Skin of body (tissue), 2 donors: ENCODE data around the gene FAM222A. TPM values are rescaled to one million over a fixed set of nuclear protein-coding genes. Genes with fewer than 3 reads are reported as not detected.
A peak's percentile ranks its signal among the peaks of the same experiment; 100 is the strongest.

Experiments used
- DNase-seq: peaks from one replicate; lab custom pipeline; 2025; lab: John Stamatoyannopoulos, UW
- total RNA-seq: library from RNA; depleted of rRNA; stranded (reverse); fragments of >200 nt; gene quantifications from one replicate; pipeline ENCODE4 v1.2.3, GENCODE V29; 2014

The FAM222A gene
- total RNA-seq, 1 donor from 2014 or later = 1.4 TPM

- DNase-seq = no peak
Observed at GRCh38 chr12:109724321-109724892, 10.8 kb downstream of the FAM222A start.

GRCh38 chr12:109725321-109726105 is 11.9 kb downstream of the FAM222A start:
- no peak for DNase-seq

- DNase-seq = no peak
Observed at GRCh38 chr12:109726106-109726497, 12.5 kb downstream of the FAM222A start.

GRCh38 chr12:109726511-109727038 is 12.9 kb downstream of the FAM222A start:
- DNase-seq = no peak

- no peak for DNase-seq
Observed at GRCh38 chr12:109727039-109727723, 13.6 kb downstream of the FAM222A start.

- no peak for DNase-seq
Observed at GRCh38 chr12:109727746-109728726, 14.4 kb downstream of the FAM222A start.

- DNase-seq = no peak
Observed at GRCh38 chr12:109728921-109729320, 15.3 kb downstream of the FAM222A start.

- DNase-seq = no peak
Observed at GRCh38 chr12:109729371-109729781, 15.8 kb downstream of the FAM222A start.

- no peak for DNase-seq
Observed at GRCh38 chr12:109729801-109730200, 16.2 kb downstream of the FAM222A start.

GRCh38 chr12:109730306-109731145 is 16.9 kb downstream of the FAM222A start:
- DNase-seq = no peak

GRCh38 chr12:109731231-109731731 is 17.7 kb downstream of the FAM222A start:
- no peak for DNase-seq

GRCh38 chr12:109731806-109732205 is 18.2 kb downstream of the FAM222A start:
- DNase-seq = no peak

GRCh38 chr12:109732321-109733305 is 19.0 kb downstream of the FAM222A start:
- no peak for DNase-seq

GRCh38 chr12:109734219-109735000 is 20.8 kb downstream of the FAM222A start:
- DNase-seq = no peak

GRCh38 chr12:109735051-109735521 is 21.5 kb downstream of the FAM222A start:
- DNase-seq = no peak

GRCh38 chr12:109735825-109736551 is 22.4 kb downstream of the FAM222A start:
- no peak for DNase-seq

GRCh38 chr12:109736552-109737108 is 23.0 kb downstream of the FAM222A start:
- peak; percentile 43 for DNase-seq
